GM12874 (cell line): ENCODE measurements around the gene CUL3.

ENCODE experiments used
- CTCF ChIP-seq: IDR thresholded peaks from 2 replicates; pipeline ENCODE4 v1.5.1; 2011; ENCODE audit warnings: low read depth, mild to moderate bottlenecking, control low read depth, low read length, moderate library complexity; ENCODE audit not compliant: insufficient read depth

The CUL3 gene

DNA sequence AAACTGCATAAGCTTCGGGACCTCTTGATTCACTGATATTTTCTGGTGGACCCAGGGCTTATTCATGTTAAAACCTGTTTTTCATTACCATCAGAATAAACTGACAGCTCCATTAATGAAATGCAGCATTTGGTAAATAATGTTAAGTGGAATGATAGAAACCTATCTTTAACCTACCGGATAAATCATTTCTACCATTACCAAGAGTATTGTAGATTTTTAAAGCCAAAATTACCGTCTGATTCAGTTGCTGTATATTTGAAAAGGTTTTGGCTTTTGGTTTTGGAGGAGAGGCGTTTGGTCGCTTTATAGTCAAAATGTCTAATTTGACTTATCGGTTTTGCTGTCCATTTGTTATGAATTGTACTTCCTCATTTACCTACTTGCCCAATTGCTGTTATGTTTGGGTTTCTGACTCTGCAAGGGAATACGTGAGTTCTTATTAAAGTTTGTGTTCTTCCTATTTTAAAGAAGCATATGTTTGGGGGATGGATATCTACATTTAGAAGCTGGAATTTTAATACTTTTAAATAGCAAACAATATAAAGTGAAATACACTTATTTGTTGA is 1.0 kb upstream of the CUL3 start:
- no peak for TF ChIP-seq CTCF

DNA sequence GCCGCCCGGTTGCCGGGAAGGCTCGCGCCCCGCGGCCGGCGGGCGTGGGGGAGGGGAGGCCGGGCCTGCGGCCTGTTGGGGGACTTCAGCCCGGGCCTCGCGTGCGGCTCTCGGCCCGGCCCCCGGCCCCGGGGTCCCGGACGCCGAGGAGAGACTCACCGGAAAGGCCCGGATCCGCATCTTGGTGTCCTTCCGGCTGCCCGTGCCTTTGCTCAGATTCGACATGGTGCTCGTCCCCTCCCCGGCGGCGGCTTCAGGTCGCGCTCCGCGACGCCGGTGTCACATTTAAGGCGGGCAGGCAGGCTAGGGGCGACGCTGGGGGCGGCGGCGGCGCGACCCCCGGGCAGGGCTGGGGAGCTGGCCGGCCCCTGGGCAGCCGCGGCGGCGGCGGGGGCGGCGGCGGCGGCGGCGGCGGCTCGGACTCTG is 365 bp downstream of the CUL3 start:
- no peak for TF ChIP-seq CTCF

GRCh38 chr2:224584111-224584784 is 915 bp downstream of the CUL3 start:
- no peak for TF ChIP-seq CTCF

- TF ChIP-seq CTCF: no peak
Measured at GRCh38 chr2:224580248-224580647, 4.9 kb downstream of the CUL3 start.

GRCh38 chr2:224579411-224579810 is 5.8 kb downstream of the CUL3 start:
- TF ChIP-seq CTCF: no peak

DNA sequence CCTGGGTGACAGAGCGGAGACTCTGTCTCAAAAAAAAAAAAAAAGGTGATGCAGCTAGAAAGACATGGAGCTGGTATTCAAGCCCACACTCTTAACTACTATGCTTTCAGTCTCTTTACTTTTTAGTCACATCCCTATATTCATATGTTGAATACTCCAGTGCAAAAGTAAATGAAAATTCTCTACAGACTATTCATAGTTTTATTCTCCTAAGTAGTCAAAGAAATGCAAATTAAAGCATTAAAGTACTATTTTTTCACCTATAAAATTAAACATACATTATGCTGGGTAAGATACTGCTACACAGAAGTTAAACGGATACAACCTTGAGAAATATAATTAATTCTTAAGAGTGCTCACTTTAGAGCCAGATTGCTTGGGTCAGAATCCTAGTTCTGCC is 7.6 kb downstream of the CUL3 start:
- no peak for TF ChIP-seq CTCF

- no peak for TF ChIP-seq CTCF
Measured at GRCh38 chr2:224576088-224576715, 9.0 kb downstream of the CUL3 start.
